Measurements from ENCODE around the gene USP15.

USP15 gene

GRCh38 chr12:62217466-62218194 lies 42.6 kb upstream of the USP15 start (continued):
- TF ChIP-seq INSM2 (tag by site-specific recombination; IDR thresholded peaks at IDR 0.05) (no peak), ZNF202 (tag by site-specific recombination; IDR thresholded peaks at IDR 0.05; ENCODE audit: borderline replicate concordance) (peak; percentile 72; the same call in 1 of the 2 replicates), ZNF433 (tag by site-specific recombination; IDR thresholded peaks at IDR 0.05; ENCODE audit: low read depth) (peak; percentile 74), ZNF133 (tag by site-specific recombination; IDR thresholded peaks at IDR 0.05) (no peak), ZNF639 (tag by site-specific recombination; IDR thresholded peaks at IDR 0.05) (0 out of 2 replicates have a peak, but pooled peaks have one; percentile 42), YY2 (tag by site-specific recombination; IDR thresholded peaks at IDR 0.05) (no peak), ZNF654 (tag by site-specific recombination; IDR thresholded peaks at IDR 0.05; ENCODE audit: low read depth) (peak; percentile 12; the same call in 1 of the 2 replicates), ZNF362 (tag by site-specific recombination; IDR thresholded peaks at IDR 0.05) (no peak), ZNF266 (tag by site-specific recombination; IDR thresholded peaks at IDR 0.05; ENCODE audit: low read depth) (peak; percentile 41; the same call in 1 of the 2 replicates), KLF16 (tag by site-specific recombination; IDR thresholded peaks at IDR 0.05) (no peak), SETDB1 (IDR thresholded peaks at IDR 0.05; ENCODE audit: insufficient read length, low read length) (no peak), ZBTB17 (tag by site-specific recombination; IDR thresholded peaks at IDR 0.05) (no peak), ZNF658 (tag by site-specific recombination; IDR thresholded peaks at IDR 0.05) (no peak), ZIC2 (tag by site-specific recombination; IDR thresholded peaks at IDR 0.05) (no peak), RBAK (tag by site-specific recombination; IDR thresholded peaks at IDR 0.05) (no peak), ZBTB44 (tag by site-specific recombination; IDR thresholded peaks at IDR 0.05) (no peak), PRDM6 (tag by site-specific recombination; IDR thresholded peaks at IDR 0.05) (no peak), ZNF341 (tag by site-specific recombination; IDR thresholded peaks at IDR 0.05; ENCODE audit: low read depth) (no peak), ZNF548 (tag by site-specific recombination; IDR thresholded peaks at IDR 0.05) (no peak), ZNF785 (tag by site-specific recombination; IDR thresholded peaks at IDR 0.05) (no peak), ZNF114 (tag by site-specific recombination; IDR thresholded peaks at IDR 0.05) (no peak), ZNF621 (tag by site-specific recombination; IDR thresholded peaks at IDR 0.05) (no peak), ZNF280C (tag by site-specific recombination; IDR thresholded peaks at IDR 0.05) (no peak), TCF7L2 (IDR thresholded peaks at IDR 0.05; ENCODE audit: borderline replicate concordance, low read depth, low read length) (no peak), ZNF580 (tag by site-specific recombination; IDR thresholded peaks at IDR 0.05) (no peak), ZNF501 (tag by site-specific recombination; IDR thresholded peaks at IDR 0.05) (no peak)
